Liver (tissue), 3 donors: ENCODE data around the gene LRRC40.

Experiments used
- CTCF ChIP-seq: fragments of 150-350 bp; IDR thresholded peaks from 2 replicates; pipeline ENCODE4 v1.5.1; 2017; ENCODE audit warnings: improper control_type of control experiment, low read depth, low read length; ENCODE audit not compliant: missing input control
- EGR1 ChIP-seq, 2 donors: IDR thresholded peaks; 2 replicates each; pipeline ENCODE4 v1.6.1; 2016 to 2018; ENCODE audit warnings: antibody characterized with exemption in 2 of 2, low read depth in 2 of 2
- MAX ChIP-seq: IDR thresholded peaks from 2 replicates; pipeline ENCODE4 v1.6.1; 2016; ENCODE audit warnings: antibody characterized with exemption
- REST ChIP-seq: IDR thresholded peaks from 2 replicates; pipeline ENCODE4 v1.6.1; 2016; ENCODE audit warnings: antibody characterized with exemption, mild to moderate bottlenecking
- SP1 ChIP-seq: IDR thresholded peaks from 2 replicates; pipeline ENCODE4 v1.6.1; 2018; ENCODE audit warnings: antibody characterized with exemption, mild to moderate bottlenecking
- donor health status: healthy.
- donor health status: healthy.

GRCh38 chr1:70208292-70208691, 2.9 kb upstream of the LRRC40 start:
- TF ChIP-seq CTCF (no peak), MAX (no peak), EGR1 (IDR thresholded peaks at IDR 0.05; ENCODE audit: low read depth in 2 of 2) (no peak), SP1 (no peak), REST (no peak)
